Thoracic aorta (tissue), 2 donors: ENCODE measurements around the gene INHBE. TPM values are rescaled to one million over a fixed set of nuclear protein-coding genes. Genes with fewer than 3 reads are reported as not detected.
A peak's percentile ranks its signal among the peaks of the same experiment; 100 is the strongest.

Source experiments
- ATAC-seq: fragments of 150-250 bp; one replicate; pipeline ENCODE4 v1.8.0; 2017; ENCODE audit warnings: low read depth; ENCODE audit not compliant: insufficient number of reproducible peaks, low FRiP score
- DNase-seq: peaks from one replicate; pipeline ENCODE4 v3.0.0-alpha.2; 2020; ENCODE audit warnings: low spot score
- H3K27ac ChIP-seq, 2 donors: fragments of 200-600 bp; sonication (generic); 1 replicate in 1 of 2; 2 replicates in 1 of 2; pipeline ENCODE4 v1.5.1; 2016; ENCODE audit warnings: mild to moderate bottlenecking in 2 of 2, moderate library complexity in 2 of 2
- H3K27me3 ChIP-seq: fragments of 200-600 bp; sonication (generic); replicated peaks from 2 replicates; pipeline ENCODE4 v1.6.0; 2016; ENCODE audit warnings: mild to moderate bottlenecking; ENCODE audit not compliant: insufficient read depth
- H3K36me3 ChIP-seq: fragments of 200-600 bp; sonication (generic); one replicate; pipeline ENCODE4 v1.5.1; 2016
- H3K4me1 ChIP-seq, 2 donors: fragments of 200-600 bp; sonication (generic); 1 replicate in 1 of 2; 2 replicates in 1 of 2; pipeline versions ENCODE4 v1.5.1 to v1.6.0; 2016; ENCODE audit warnings: low read depth in 2 of 2, mild to moderate bottlenecking in 1 of 2; ENCODE audit not compliant: control insufficient read depth in 1 of 2
- H3K4me3 ChIP-seq: fragments of 200-600 bp; sonication (generic); 2 replicates; pipeline ENCODE4 v1.5.1; 2016; ENCODE audit warnings: mild to moderate bottlenecking
- H3K9me3 ChIP-seq: fragments of 200-600 bp; sonication (generic); 2 replicates; pipeline ENCODE4 v1.5.1; 2016
- CTCF ChIP-seq: fragments of 200-600 bp; sonication (generic); IDR thresholded peaks from one replicate; pipeline ENCODE4 v1.5.1; 2019; ENCODE audit warnings: antibody characterized with exemption
- total RNA-seq, 2 donors: library from RNA; depleted of rRNA; stranded (reverse); fragments of >200 nt; gene quantifications; one replicate each; pipeline versions ENCODE4 v1.1.0 to v1.2.3, GENCODE V29; 2016

The INHBE gene
- total RNA-seq, 2 donors from 2014 or later: not detected

GRCh38 chr12:57449375-57449774, 5.7 kb upstream of the INHBE start:
- H3K9me3 ChIP-seq: no peaks in the 10 kb centered on the region
- H3K4me1 ChIP-seq: peaks cover 9 to 27% of the 10 kb centered on the region in 2 donors
- H3K27ac ChIP-seq: no peak overlapping the region
- DNase-seq (no peak), ATAC-seq (no peak)
- TF ChIP-seq CTCF: no peak
- H3K27me3 ChIP-seq: no peaks in the 10 kb centered on the region
- no peaks in the 10 kb centered on the region for H3K36me3 ChIP-seq
- H3K4me3 ChIP-seq: no peak overlapping the region

- no peak for TF ChIP-seq CTCF
- Histone ChIP-seq H3K4me1 (peaks cover 9 to 27% of the 10 kb centered on the region in 2 donors), H3K4me3 (no peak overlapping the region), H3K27me3 (no peaks in the 10 kb centered on the region), H3K36me3 (no peaks in the 10 kb centered on the region), H3K27ac (no peak overlapping the region), H3K9me3 (no peaks in the 10 kb centered on the region)
- DNase-seq (no peak), ATAC-seq (no peak)
Observed at GRCh38 chr12:57450057-57450456, 5.0 kb upstream of the INHBE start.

- H3K27ac ChIP-seq: peak overlapping the region in 1 of 2 donors; percentile 85
- no peaks in the 10 kb centered on the region for H3K27me3 ChIP-seq
- H3K36me3 ChIP-seq: no peaks in the 10 kb centered on the region
- no peak for DNase-seq
- no peak for TF ChIP-seq CTCF
- ATAC-seq: no peak
- peaks cover 9 to 27% of the 10 kb centered on the region in 2 donors for H3K4me1 ChIP-seq
- H3K9me3 ChIP-seq: no peaks in the 10 kb centered on the region
- H3K4me3 ChIP-seq: no peak overlapping the region
Observed at GRCh38 chr12:57451233-57451778, 3.8 kb upstream of the INHBE start.

- H3K4me3 ChIP-seq: peak overlapping the region; percentile 34
- no peaks in the 10 kb centered on the region for H3K36me3 ChIP-seq
- DNase-seq (no peak), ATAC-seq (peak; percentile 91)
- H3K27ac ChIP-seq: peak overlapping the region; percentile 85
- no peaks in the 10 kb centered on the region for H3K9me3 ChIP-seq
- no peaks in the 10 kb centered on the region for H3K27me3 ChIP-seq
- no peak for TF ChIP-seq CTCF
- peaks cover 9 to 27% of the 10 kb centered on the region in 2 donors for H3K4me1 ChIP-seq
Observed at GRCh38 chr12:57452181-57452936, 2.7 kb upstream of the INHBE start.

GRCh38 chr12:57452937-57453509, 2.1 kb upstream of the INHBE start:
- ATAC-seq: peak; percentile 51
- no peaks in the 10 kb centered on the region for H3K36me3 ChIP-seq
- peak; percentile 98 for TF ChIP-seq CTCF
- no peaks in the 10 kb centered on the region for H3K9me3 ChIP-seq
- H3K4me3 ChIP-seq: peak overlapping the region; percentile 34
- DNase-seq: no peak
- peaks cover 9 to 27% of the 10 kb centered on the region in 2 donors for H3K4me1 ChIP-seq
- H3K27ac ChIP-seq: peak overlapping the region; percentile 85
- no peaks in the 10 kb centered on the region for H3K27me3 ChIP-seq
